HL-60 (cell line): Measurements from ENCODE around the gene YIF1B.

Source experiments
- CTCF ChIP-seq: IDR thresholded peaks from one replicate; pipeline ENCODE4 v1.5.1; 2011; ENCODE audit warnings: low read length, control low read depth, inconsistent platforms; ENCODE audit not compliant: insufficient read depth
- GABPA ChIP-seq: IDR thresholded peaks from 2 replicates; pipeline ENCODE4 v1.6.1; 2012; ENCODE audit warnings: low read depth
- POLR2AphosphoS5 ChIP-seq: IDR thresholded peaks from 2 replicates; pipeline ENCODE4 v1.6.1; 2012; ENCODE audit warnings: low read depth
- SPI1 ChIP-seq: IDR thresholded peaks from 2 replicates; pipeline ENCODE4 v1.6.1; 2012; ENCODE audit warnings: low read depth, mild to moderate bottlenecking, borderline replicate concordance
- TF ChIP-seq, protein P1 (sequence below): IDR thresholded peaks from 2 replicates; pipeline ENCODE4 v1.6.1; 2012; ENCODE audit warnings: low read depth; ENCODE audit not compliant: insufficient replicate concordance

DNA sequence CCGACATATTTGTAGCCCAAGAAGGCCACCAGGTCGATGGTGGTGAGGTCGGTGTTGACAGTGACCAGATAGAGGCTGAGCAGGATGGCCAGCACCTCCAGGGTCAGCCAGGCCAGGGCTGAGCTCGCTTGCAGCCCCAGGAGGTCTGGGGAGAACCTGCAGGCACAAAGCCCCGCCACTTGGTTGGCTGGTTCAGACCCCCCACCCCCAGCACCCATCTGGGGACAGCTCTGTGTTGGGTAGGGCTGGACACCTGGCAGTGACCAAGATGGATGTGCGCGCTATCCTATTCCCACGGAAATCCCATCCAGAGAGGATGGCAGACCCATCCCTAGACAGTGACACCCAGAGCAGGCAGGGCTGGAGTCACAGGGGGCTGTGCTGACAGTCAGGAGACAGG lies 8.2 kb downstream of the YIF1B start:
- no peak for TF ChIP-seq CTCF
- no peak for TF ChIP-seq POLR2AphosphoS5
- TF ChIP-seq, protein P1, sequence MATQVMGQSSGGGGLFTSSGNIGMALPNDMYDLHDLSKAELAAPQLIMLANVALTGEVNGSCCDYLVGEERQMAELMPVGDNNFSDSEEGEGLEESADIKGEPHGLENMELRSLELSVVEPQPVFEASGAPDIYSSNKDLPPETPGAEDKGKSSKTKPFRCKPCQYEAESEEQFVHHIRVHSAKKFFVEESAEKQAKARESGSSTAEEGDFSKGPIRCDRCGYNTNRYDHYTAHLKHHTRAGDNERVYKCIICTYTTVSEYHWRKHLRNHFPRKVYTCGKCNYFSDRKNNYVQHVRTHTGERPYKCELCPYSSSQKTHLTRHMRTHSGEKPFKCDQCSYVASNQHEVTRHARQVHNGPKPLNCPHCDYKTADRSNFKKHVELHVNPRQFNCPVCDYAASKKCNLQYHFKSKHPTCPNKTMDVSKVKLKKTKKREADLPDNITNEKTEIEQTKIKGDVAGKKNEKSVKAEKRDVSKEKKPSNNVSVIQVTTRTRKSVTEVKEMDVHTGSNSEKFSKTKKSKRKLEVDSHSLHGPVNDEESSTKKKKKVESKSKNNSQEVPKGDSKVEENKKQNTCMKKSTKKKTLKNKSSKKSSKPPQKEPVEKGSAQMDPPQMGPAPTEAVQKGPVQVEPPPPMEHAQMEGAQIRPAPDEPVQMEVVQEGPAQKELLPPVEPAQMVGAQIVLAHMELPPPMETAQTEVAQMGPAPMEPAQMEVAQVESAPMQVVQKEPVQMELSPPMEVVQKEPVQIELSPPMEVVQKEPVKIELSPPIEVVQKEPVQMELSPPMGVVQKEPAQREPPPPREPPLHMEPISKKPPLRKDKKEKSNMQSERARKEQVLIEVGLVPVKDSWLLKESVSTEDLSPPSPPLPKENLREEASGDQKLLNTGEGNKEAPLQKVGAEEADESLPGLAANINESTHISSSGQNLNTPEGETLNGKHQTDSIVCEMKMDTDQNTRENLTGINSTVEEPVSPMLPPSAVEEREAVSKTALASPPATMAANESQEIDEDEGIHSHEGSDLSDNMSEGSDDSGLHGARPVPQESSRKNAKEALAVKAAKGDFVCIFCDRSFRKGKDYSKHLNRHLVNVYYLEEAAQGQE, result no peak
- no peak for TF ChIP-seq SPI1
- no peak for TF ChIP-seq GABPA
